Stimulated activated CD4-positive, alpha-beta T cell treated with anti-CD3 and anti-CD28 coated beads, Interleukin-4, amount 100 ng/mL, for 48 hours (primary cell): ENCODE results near the gene TGFB3.
"Not testable (repeated sequence)": the region's sequence is repeated elsewhere in the genome, so short reads cannot be mapped to it uniquely, and the experiment has no call there.

ENCODE experiments used
- DNase-seq, 2 donors: peaks; one replicate each; pipeline ENCODE4 v3.0.0-alpha.2; 2020; ENCODE audit warnings: low read depth in 2 of 2

TGFB3 gene

GRCh38 chr14:75960231-75960630, 21.6 kb downstream of the TGFB3 start:
- no peak for DNase-seq

GRCh38 chr14:75959031-75959430, 22.8 kb downstream of the TGFB3 start:
- no peak for DNase-seq

- DNase-seq: no peak
These were observed 29.3 kb downstream of the TGFB3 start for GRCh38 chr14:75952489-75952888.

GRCh38 chr14:75946785-75947184, 35.0 kb downstream of the TGFB3 start:
- no peak for DNase-seq

- no peak for DNase-seq
These were observed 37.1 kb downstream of the TGFB3 start for GRCh38 chr14:75944607-75945241.

GRCh38 chr14:75941030-75941429, 40.8 kb downstream of the TGFB3 start:
- no peak for DNase-seq

- DNase-seq: no peak
These were observed 42.6 kb downstream of the TGFB3 start for GRCh38 chr14:75939200-75939599.

- DNase-seq: no peak
These were observed 46.7 kb downstream of the TGFB3 start for GRCh38 chr14:75934998-75935628.

- DNase-seq: no peak
These were observed 48.0 kb downstream of the TGFB3 start for GRCh38 chr14:75933712-75934296.

GRCh38 chr14:75928690-75929181, 53.1 kb downstream of the TGFB3 start:
- DNase-seq: no peak

GRCh38 chr14:75927564-75928087, 54.2 kb downstream of the TGFB3 start:
- no peak for DNase-seq

GRCh38 chr14:75926431-75927115, 55.2 kb downstream of the TGFB3 start:
- no peak for DNase-seq

GRCh38 chr14:75925141-75925840, 56.5 kb downstream of the TGFB3 start:
- not testable (repeated sequence) for DNase-seq

- DNase-seq: not testable (repeated sequence)
These were observed 61.4 kb downstream of the TGFB3 start for GRCh38 chr14:75920421-75920820.

GRCh38 chr14:75917946-75918335, 63.9 kb downstream of the TGFB3 start:
- DNase-seq: no peak

- no peak for DNase-seq
These were observed 64.4 kb downstream of the TGFB3 start for GRCh38 chr14:75917322-75917945.

GRCh38 chr14:75915045-75915444, 66.8 kb downstream of the TGFB3 start:
- DNase-seq: no peak

- DNase-seq: no peak
These were observed 68.6 kb downstream of the TGFB3 start for GRCh38 chr14:75913183-75913582.

- no peak for DNase-seq
These were observed 69.9 kb downstream of the TGFB3 start for GRCh38 chr14:75911883-75912282.

GRCh38 chr14:75910048-75910447, 71.7 kb downstream of the TGFB3 start:
- no peak for DNase-seq

- DNase-seq: no peak
These were observed 72.2 kb downstream of the TGFB3 start for GRCh38 chr14:75909630-75910029.
